ENCODE data around the gene SF3A2.

Gene SF3A2

GRCh38 chr19:2226840-2227360 lies 9.7 kb upstream of the SF3A2 start:
- no peak for DNase-seq (ENCODE audit: low spot score)

DNA sequence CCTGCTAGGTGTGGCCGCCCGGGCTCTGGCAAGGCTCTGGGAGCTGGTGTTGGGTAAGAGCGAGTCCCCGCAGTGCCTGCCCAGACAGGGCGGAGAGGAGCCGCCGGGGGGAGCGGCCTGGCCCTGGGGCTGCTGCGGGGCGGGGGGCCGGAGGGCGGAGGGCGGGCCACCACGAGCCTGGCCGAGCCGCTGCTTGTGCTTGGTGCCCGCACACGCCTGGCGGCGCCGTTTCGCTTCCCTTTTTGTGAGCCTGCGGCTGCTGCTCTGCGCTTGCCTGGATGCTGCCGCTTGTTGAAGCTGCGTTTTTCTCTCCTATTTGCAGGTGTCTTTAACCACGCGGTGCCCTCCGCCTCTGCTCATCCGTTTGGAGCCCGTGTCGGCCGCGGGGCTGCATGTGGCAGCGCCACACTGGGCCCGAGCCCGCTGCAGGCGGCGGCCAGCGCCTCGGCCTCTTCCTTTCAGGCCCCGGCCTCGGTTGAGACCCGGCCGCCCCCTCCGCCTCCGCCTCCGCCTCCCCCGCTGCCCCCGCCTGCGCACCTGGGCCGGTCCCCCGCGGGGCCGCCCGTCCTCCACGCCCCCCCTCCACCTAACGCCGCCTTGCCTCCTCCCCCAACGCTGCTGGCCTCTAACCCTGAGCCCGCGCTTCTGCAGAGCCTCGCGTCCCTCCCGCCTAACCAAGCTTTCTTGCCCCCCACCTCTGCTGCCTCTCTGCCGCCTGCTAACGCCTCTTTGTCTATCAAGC lies 9.0 kb upstream of the SF3A2 start:
- no peak for DNase-seq (ENCODE audit: low spot score)

- no peak for DNase-seq (ENCODE audit: low spot score)
Observed at GRCh38 chr19:2228157-2229030, 8.2 kb upstream of the SF3A2 start.

- no peak for DNase-seq (ENCODE audit: low spot score)
Observed at GRCh38 chr19:2229103-2230032, 7.3 kb upstream of the SF3A2 start.

- no peak for DNase-seq (ENCODE audit: low spot score)
Observed at GRCh38 chr19:2230033-2230531, 6.5 kb upstream of the SF3A2 start.

DNA sequence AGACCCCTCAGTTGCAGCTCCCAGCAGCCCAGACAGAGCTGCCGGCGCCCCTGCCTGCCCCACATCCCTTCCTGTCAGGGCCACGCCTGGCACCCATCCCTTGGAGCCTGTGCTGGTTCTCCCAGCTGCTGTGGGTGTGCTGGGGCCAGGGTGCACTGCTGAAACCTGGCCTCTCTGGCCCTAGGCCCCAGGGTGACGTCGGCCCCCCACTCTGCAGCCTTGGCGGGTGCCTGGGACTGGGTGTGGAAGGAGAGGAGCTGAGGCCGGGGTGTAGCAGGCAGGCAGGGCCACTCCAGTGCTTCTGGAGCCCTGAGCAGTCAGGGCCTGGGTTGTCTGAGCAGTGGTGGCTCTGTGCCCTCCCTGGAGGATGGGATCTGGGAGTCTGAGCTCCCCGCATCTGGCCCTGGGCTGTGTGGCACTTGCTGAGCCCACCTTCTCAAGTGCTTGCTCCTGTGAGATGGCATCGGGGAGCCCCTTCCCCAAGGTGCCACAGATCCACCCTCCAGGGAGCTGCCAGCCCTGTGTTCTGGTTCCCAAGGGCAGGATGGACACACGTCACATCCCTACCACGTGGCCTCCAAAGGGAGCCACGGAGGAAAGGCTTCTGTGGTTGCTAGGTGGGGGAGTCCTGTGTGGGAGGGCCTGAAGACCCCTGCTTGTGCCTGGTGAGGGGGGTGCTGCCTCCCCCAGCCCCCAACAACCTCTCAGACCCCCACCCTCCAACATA lies 5.7 kb upstream of the SF3A2 start:
- no peak for DNase-seq (ENCODE audit: low spot score)

GRCh38 chr19:2231621-2232221 lies 4.9 kb upstream of the SF3A2 start:
- no peak for DNase-seq (ENCODE audit: low spot score)

GRCh38 chr19:2232286-2233151 lies 4.1 kb upstream of the SF3A2 start:
- DNase-seq (ENCODE audit: low spot score) = no peak

GRCh38 chr19:2233601-2234280 lies 2.9 kb upstream of the SF3A2 start:
- DNase-seq (ENCODE audit: low spot score) = no peak

DNA sequence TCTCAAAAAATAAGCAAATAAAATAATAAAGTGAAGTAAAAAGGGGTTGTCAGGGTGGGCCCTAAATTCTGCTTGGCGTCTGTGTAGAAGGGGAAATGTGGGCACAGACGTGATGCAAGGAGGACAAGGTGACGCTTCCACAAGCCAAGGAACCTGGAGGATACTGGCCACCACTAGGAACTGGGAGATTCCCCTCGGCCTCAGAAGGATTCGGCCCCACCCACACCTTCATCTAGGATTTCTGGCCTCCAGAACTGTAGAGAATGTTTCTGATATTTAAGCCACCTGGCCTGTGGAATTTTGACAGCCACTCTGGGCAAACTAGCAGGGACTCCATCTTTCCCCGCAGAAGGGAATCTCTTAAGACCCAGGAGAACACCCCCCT lies 1.6 kb upstream of the SF3A2 start:
- DNase-seq (ENCODE audit: low spot score) = no peak

- DNase-seq (ENCODE audit: low spot score) = no peak
Observed at GRCh38 chr19:2235381-2236063, 1.1 kb upstream of the SF3A2 start.

DNA sequence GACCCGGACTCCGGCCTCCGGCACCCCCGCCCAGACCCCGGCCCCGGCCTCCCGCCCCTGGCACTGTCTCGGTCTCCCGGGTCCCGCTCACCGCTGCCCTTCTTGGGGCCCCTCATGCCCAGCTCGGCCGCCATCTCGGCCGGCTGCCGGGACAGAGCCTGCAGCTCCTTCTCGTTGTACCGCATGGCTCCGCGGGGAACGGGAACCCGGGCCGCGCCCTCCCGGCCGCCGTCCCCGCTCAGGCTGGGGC lies 635 bp upstream of the SF3A2 start:
- DNase-seq (ENCODE audit: low spot score) = no peak

GRCh38 chr19:2237051-2237868 lies 636 bp downstream of the SF3A2 start:
- no peak for DNase-seq (ENCODE audit: low spot score)

DNA sequence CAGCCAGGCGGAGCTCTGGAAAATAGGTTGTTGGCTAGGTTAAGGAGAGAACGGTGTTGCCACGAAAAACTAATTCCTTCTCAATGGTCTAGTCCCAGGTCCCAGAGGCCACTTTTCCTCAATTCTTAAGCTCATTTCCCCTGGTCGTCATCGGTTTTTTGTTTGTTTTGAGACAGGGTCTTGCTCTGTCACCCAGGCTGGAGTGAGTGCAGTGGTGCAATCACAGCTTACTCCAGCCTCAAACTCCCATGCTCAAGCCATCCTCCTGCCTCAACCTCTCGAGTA lies 1.2 kb downstream of the SF3A2 start:
- DNase-seq (ENCODE audit: low spot score) = no peak

DNA sequence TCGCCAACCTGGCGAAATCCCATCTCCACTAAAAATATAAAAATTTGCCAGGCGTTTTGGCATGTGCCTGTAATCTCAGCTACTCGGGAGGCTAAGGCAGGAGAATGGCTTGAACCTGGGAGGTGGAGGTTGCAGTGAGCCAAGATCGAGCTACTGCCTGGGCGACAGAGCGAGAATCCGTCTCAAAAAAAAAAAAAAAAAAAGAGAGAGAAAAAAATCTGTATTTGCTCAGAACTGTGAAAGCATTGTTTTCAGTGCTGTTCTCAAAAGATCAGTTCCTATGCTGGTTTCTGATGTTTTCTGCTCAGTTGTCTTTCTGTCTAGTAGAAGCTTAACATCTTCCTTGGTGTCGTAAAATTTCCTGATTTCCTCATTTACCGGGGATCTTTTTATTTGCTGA lies 2.5 kb downstream of the SF3A2 start:
- DNase-seq (ENCODE audit: low spot score) = no peak

- DNase-seq (ENCODE audit: low spot score) = no peak
Observed at GRCh38 chr19:2239771-2240770, 3.4 kb downstream of the SF3A2 start.
